ENCODE measurements around the gene AMN1. TPM values are rescaled to one million over a fixed set of nuclear protein-coding genes. Genes with fewer than 3 reads are reported as not detected.
A peak's percentile ranks its signal among the peaks of the same experiment; 100 is the strongest.

AMN1 gene
- total and polyA plus RNA-seq, 2 of the 13 experiments (the other 11 are each of a cell fraction or from before 2014, with no cell fraction given): 7.5 to 26.5 TPM

DNA sequence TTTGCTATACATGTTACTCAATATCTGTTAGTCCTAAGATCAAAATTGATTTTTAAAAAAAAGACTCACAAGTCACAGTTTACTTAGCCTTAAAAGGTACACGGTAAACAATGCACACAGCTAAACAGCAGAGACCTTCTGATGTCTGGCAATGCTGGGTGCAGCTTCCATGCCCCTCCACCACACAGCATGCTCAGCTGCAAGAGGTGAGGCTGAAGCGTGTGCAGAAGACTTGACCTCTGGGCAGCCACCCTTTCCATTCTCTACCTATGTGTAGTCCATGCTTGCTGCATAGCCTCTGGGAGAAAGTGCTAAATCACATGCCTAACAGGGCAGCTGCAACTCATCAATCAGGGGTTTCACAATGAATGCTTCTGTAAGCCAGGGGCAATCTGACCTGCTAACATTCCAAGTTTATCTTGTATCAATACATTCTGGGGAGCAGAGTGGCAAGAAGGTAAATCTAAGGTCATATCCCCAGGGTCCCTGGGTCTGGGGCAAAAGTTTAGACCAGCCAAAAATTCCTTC lies 44.5 kb upstream of the AMN1 start (continued):
- peak; percentile 64; the same call in 1 of the 2 replicates for TF ChIP-seq ZFP1 (CRISPR knock-in tag; IDR thresholded peaks at IDR 0.05)
- TF ChIP-seq, protein P1, sequence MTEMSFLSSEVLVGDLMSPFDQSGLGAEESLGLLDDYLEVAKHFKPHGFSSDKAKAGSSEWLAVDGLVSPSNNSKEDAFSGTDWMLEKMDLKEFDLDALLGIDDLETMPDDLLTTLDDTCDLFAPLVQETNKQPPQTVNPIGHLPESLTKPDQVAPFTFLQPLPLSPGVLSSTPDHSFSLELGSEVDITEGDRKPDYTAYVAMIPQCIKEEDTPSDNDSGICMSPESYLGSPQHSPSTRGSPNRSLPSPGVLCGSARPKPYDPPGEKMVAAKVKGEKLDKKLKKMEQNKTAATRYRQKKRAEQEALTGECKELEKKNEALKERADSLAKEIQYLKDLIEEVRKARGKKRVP (CRISPR knock-in tag; IDR thresholded peaks at IDR 0.05): peak in 1 of 2 experiments; percentile 83; a peak in 2 of 4 replicates
- TF ChIP-seq, protein P2, sequence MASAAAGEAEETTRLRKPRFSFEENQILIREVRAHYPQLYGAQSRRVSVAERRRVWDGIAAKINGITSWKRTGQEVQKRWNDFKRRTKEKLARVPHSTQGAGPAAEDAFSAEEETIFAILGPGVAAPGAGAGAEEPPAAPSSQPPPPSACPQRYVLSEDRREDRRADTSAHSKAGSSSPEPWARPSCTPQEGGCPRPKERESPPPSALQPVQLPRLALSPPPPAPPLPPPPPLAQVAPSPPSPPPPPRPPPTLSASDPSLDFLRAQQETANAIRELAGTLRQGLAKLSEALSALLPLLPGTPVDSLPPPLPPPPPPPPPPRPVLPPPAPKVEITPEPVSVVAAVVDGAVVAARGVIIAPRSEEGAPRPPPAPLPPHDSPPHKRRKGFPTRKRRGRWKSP (CRISPR knock-in tag; IDR thresholded peaks at IDR 0.05): peak; percentile 90
- peak; percentile 86 for TF ChIP-seq RXRB (CRISPR knock-in tag; IDR thresholded peaks at IDR 0.05; ENCODE audit: borderline replicate concordance)
- TF ChIP-seq TRIM22 (IDR thresholded peaks at IDR 0.05): no peak
- no peak for TF ChIP-seq ZNF207 (IDR thresholded peaks at IDR 0.05; ENCODE audit: borderline replicate concordance)
- TF ChIP-seq ZNF605 (CRISPR knock-in tag; IDR thresholded peaks at IDR 0.05): no peak
- TF ChIP-seq REXO4 (CRISPR knock-in tag; IDR thresholded peaks at IDR 0.05; ENCODE audit: borderline replicate concordance): no peak
- peak; percentile 64; the same call in 1 of the 2 replicates for TF ChIP-seq ZSCAN5A (CRISPR knock-in tag; IDR thresholded peaks at IDR 0.05; ENCODE audit: borderline replicate concordance)
- no peak for TF ChIP-seq ZBTB40 (IDR thresholded peaks at IDR 0.05)
- TF ChIP-seq ZBTB40 (CRISPR knock-in tag; IDR thresholded peaks at IDR 0.05): no peak
- TF ChIP-seq ZNF775 (CRISPR knock-in tag; IDR thresholded peaks at IDR 0.05; ENCODE audit: borderline replicate concordance): no peak

Data from HepG2 (cell line).